Endothelial cell of umbilical vein (primary cell): ENCODE data around the gene OR13J1. TPM values are rescaled to one million over a fixed set of nuclear protein-coding genes. Genes with fewer than 3 reads are reported as not detected.

Experiments
- BruUV-seq: library from RNA; stranded (reverse); fragments of 400-500 nt; replicated peaks from 2 replicates; lab custom pipeline; 2021; lab: Mats Ljungman, UMichigan
- CTCF ChIA-PET: fragments of 300-600, 350-600 bp; sonication (Branson Sonifier 250); formaldehyde crosslinking; loops from one replicate; lab custom pipeline; 2021; ENCODE audit warnings: antibody characterized with exemption, inconsistent platforms; lab: Charles Lee
- POLR2A ChIA-PET: fragments of 300-600, 350-600 bp; sonication (Branson Sonifier 250); formaldehyde crosslinking; loops from one replicate; lab custom pipeline; 2021; ENCODE audit warnings: antibody characterized with exemption, inconsistent platforms; lab: Charles Lee
- DNase-seq: peaks from one replicate; pipeline ENCODE4 v3.0.0-alpha.2; 2011; ENCODE audit warnings: low read depth, low spot score
- FAIRE-seq: peaks from 2 replicates; lab custom pipeline; 2011; peaks lifted over from hg19 to GRCh38; lab: Jason Lieb, UNC
- H2AFZ ChIP-seq: 2 replicates; pipeline ENCODE4 v1.6.0; 2012; ENCODE audit warnings: low read depth, low read length, control low read depth, inconsistent platforms
- H3K27ac ChIP-seq: 2 replicates; pipeline ENCODE4 v1.5.1; 2011; ENCODE audit warnings: low read depth, mild to moderate bottlenecking, control low read depth, low read length, moderate library complexity; ENCODE audit not compliant: insufficient read depth
- H3K27me3 ChIP-seq, 2 experiments: 2 replicates each; pipeline versions ENCODE4 v1.6.0 to v1.6.1; 2011; ENCODE audit warnings: low read length in 2 of 2, mixed read lengths in 1 of 2; ENCODE audit not compliant: control insufficient read depth in 2 of 2, insufficient read depth in 2 of 2
- H3K36me3 ChIP-seq, 2 experiments: 2 replicates in 1 of 2; 3 replicates in 1 of 2; pipeline ENCODE4 v1.5.1; 2011; ENCODE audit warnings: low read length in 2 of 2, mild to moderate bottlenecking in 1 of 2, moderate library complexity in 1 of 2; ENCODE audit not compliant: control insufficient read depth in 2 of 2, insufficient read depth in 2 of 2; ENCODE audit errors: extremely low read depth in 1 of 2
- H3K4me1 ChIP-seq: 3 replicates; pipeline ENCODE4 v1.5.1; 2011; ENCODE audit warnings: mild to moderate bottlenecking, low read length; ENCODE audit not compliant: control insufficient read depth, insufficient read depth; ENCODE audit errors: extremely low read depth
- H3K4me2 ChIP-seq: 2 replicates; pipeline ENCODE4 v1.6.1; 2011; ENCODE audit warnings: low read length, control low read depth, mixed read lengths; ENCODE audit not compliant: insufficient read depth
- H3K4me3 ChIP-seq, 3 experiments: fragments of 200-600 bp in 1 of 3; sonication (generic), shearing (Covaris generic) in 1 of 3; replicated peaks in 1 of 3; 2 replicates each; pipeline ENCODE4 v1.5.1; 2011 to 2016; ENCODE audit warnings: control low read depth in 3 of 3, low read length in 3 of 3, mild to moderate bottlenecking in 2 of 3, inconsistent platforms in 1 of 3, low read depth in 1 of 3, moderate library complexity in 1 of 3; ENCODE audit not compliant: insufficient read depth in 1 of 3
- H3K79me2 ChIP-seq: 2 replicates; pipeline ENCODE4 v1.6.0; 2012; ENCODE audit warnings: low read length, inconsistent platforms; ENCODE audit not compliant: control insufficient read depth, insufficient read depth
- H3K9ac ChIP-seq: replicated peaks from 2 replicates; pipeline ENCODE3; 2011; ENCODE audit warnings: low read length, control low read depth; ENCODE audit not compliant: insufficient read depth; ENCODE audit errors: extremely low read depth
- H3K9me1 ChIP-seq: replicated peaks from 3 replicates; pipeline ENCODE4 v1.6.0; 2011; ENCODE audit warnings: mild to moderate bottlenecking, low read length; ENCODE audit not compliant: control insufficient read depth, insufficient read depth; ENCODE audit errors: extremely low read depth
- H3K9me3 ChIP-seq: replicated peaks from 2 replicates; pipeline ENCODE4 v1.5.1; 2012; ENCODE audit warnings: low read length, inconsistent platforms; ENCODE audit not compliant: control insufficient read depth, insufficient read depth
- H4K20me1 ChIP-seq: replicated peaks from 2 replicates; pipeline ENCODE3; 2011; ENCODE audit warnings: mild to moderate bottlenecking, low read length; ENCODE audit not compliant: control insufficient read depth, insufficient read depth; ENCODE audit errors: extremely low read depth
- EZH2 ChIP-seq: IDR thresholded peaks from 2 replicates; pipeline ENCODE4 v1.6.1; 2012; ENCODE audit warnings: borderline replicate concordance, low read depth, mild to moderate bottlenecking, moderate library complexity, low read length, inconsistent platforms; ENCODE audit not compliant: severe bottlenecking
- FOS ChIP-seq: IDR thresholded peaks from 2 replicates; pipeline ENCODE4 v1.6.1; 2011; ENCODE audit warnings: mild to moderate bottlenecking, low read length, moderate library complexity, borderline replicate concordance; ENCODE audit not compliant: insufficient read depth
- GATA2 ChIP-seq: IDR thresholded peaks from 2 replicates; pipeline ENCODE4 v1.7.0; 2011; ENCODE audit warnings: low read depth, mild to moderate bottlenecking, moderate library complexity, mixed read lengths, low read length; ENCODE audit not compliant: insufficient read length, insufficient read depth
- JUN ChIP-seq: IDR thresholded peaks from 2 replicates; pipeline ENCODE4 v1.6.1; 2011; ENCODE audit warnings: borderline replicate concordance, low read depth; ENCODE audit not compliant: insufficient read length, insufficient read depth
- MAX ChIP-seq: IDR thresholded peaks from 2 replicates; pipeline ENCODE4 v1.6.1; 2011; ENCODE audit not compliant: insufficient read depth, insufficient read length
- MYC ChIP-seq: IDR thresholded peaks from one replicate; pipeline ENCODE4 v1.6.1; 2011; ENCODE audit warnings: mild to moderate bottlenecking, low read depth, low read length
- POLR2A ChIP-seq: IDR thresholded peaks from 2 replicates; pipeline ENCODE4 v1.6.1; 2012; ENCODE audit warnings: low read depth, mild to moderate bottlenecking, control low read depth, low read length
- POLR2AphosphoS5 ChIP-seq: IDR thresholded peaks from 2 replicates; pipeline ENCODE4 v1.6.1; 2012; ENCODE audit warnings: low read depth, mild to moderate bottlenecking, control low read depth, low read length, moderate library complexity; ENCODE audit not compliant: insufficient read depth
- dilution Hi-C: fragments of 300-500 bp; cut with MboI; formaldehyde crosslinking; loops from one replicate; pipeline ENCODE4 v1.15.0; 2019; ENCODE audit warnings: low sequenced_read_pairs; ENCODE audit not compliant: extremely low pct_ligation_motif_present
- intact Hi-C: fragments of 100-400 bp; cut with micrococcal nuclease; formaldehyde crosslinking; loops from one replicate; pipeline ENCODE4 v1.10.0; 2022
- polyA plus RNA-seq, 4 experiments: library from polyadenylated mRNA; depleted of rRNA in 3 of 4; stranded (reverse) in 3 of 4; unstranded in 1 of 4; fragments of >200 nt; gene quantifications; 2 replicates each; pipeline versions ENCODE4 v1.2.1 to v1.2.3, GENCODE V29; 2011 to 2012; ENCODE audit warnings: missing spikeins in 1 of 4
- total RNA-seq: library from RNA; stranded (reverse); gene quantifications from 2 replicates; pipeline ENCODE4 v1.2.3, GENCODE V29; 2021
- TF ChIP-seq, protein P1 (sequence below), 2 donors: IDR thresholded peaks; 1 replicate in 1 of 2; 2 replicates in 1 of 2; pipeline ENCODE4 v1.5.1; 2011; ENCODE audit warnings: low read length in 2 of 2, mild to moderate bottlenecking in 2 of 2, moderate library complexity in 2 of 2, control low read depth in 1 of 2, inconsistent platforms in 1 of 2, low read depth in 1 of 2; ENCODE audit not compliant: insufficient read depth in 1 of 2; ENCODE audit errors: extremely low read depth in 1 of 2

Gene OR13J1
- total and polyA plus RNA-seq, 2 donors (not counting 3 experiments of a cell fraction or from before 2014, with no cell fraction given) = not detected

GRCh38 chr9:35911690-35912089, 41.5 kb upstream of the OR13J1 start:
- dilution Hi-C loops (no loop called here), intact Hi-C loops (no loop called here)
- Histone ChIP-seq H4K20me1 (no peaks in the 10 kb centered on the region), H3K36me3 (no peaks in the 10 kb centered on the region), H3K9ac (peak overlapping the region; percentile 28), H3K27ac (peak overlapping the region; percentile 7), H3K9me1 (no peaks in the 10 kb centered on the region), H3K4me2 (peak overlapping the region; percentile 63), H3K27me3 (no peaks in the 10 kb centered on the region), H3K9me3 (no peaks in the 10 kb centered on the region), H3K79me2 (peaks cover 36% of the 10 kb centered on the region), H3K4me1 (peaks cover 60% of the 10 kb centered on the region), H2AFZ (no peak overlapping the region), H3K4me3 (peak overlapping the region in 1 of 3 experiments; percentile 28)
- FAIRE-seq = no peak
- CTCF ChIA-PET = interaction anchor here (0.8 to 6.4 kb wide), 22 partner anchors 8 to 190 kb away, joined by 3 to 46 read pairs (median 5); partner anchors contain the start of genes FAM221B, HINT2, NPR2 and TMEM8B
- BruUV-seq = no TSS peak
- TF ChIP-seq, protein P1, sequence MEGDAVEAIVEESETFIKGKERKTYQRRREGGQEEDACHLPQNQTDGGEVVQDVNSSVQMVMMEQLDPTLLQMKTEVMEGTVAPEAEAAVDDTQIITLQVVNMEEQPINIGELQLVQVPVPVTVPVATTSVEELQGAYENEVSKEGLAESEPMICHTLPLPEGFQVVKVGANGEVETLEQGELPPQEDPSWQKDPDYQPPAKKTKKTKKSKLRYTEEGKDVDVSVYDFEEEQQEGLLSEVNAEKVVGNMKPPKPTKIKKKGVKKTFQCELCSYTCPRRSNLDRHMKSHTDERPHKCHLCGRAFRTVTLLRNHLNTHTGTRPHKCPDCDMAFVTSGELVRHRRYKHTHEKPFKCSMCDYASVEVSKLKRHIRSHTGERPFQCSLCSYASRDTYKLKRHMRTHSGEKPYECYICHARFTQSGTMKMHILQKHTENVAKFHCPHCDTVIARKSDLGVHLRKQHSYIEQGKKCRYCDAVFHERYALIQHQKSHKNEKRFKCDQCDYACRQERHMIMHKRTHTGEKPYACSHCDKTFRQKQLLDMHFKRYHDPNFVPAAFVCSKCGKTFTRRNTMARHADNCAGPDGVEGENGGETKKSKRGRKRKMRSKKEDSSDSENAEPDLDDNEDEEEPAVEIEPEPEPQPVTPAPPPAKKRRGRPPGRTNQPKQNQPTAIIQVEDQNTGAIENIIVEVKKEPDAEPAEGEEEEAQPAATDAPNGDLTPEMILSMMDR (IDR thresholded peaks at IDR 0.05; ENCODE audit: extremely low read depth in 1 of 2, insufficient read depth in 1 of 2, low read depth in 1 of 2, low read length in 2 of 2) = no peak
- TF ChIP-seq MYC (no peak), POLR2A (no peak), FOS (no peak), POLR2AphosphoS5 (no peak), GATA2 (no peak), MAX (no peak), JUN (no peak), EZH2 (no peak)
- POLR2A ChIA-PET = no interaction called here
- no peak for DNase-seq
